ENCODE measurements around the gene GAL. TPM values are rescaled to one million over a fixed set of nuclear protein-coding genes. Genes with fewer than 3 reads are reported as not detected.

Gene GAL
- total and polyA plus RNA-seq, 2 of the 13 experiments (the other 11 are each of a cell fraction or from before 2014, with no cell fraction given), result not detected

- no peak for TF ChIP-seq NFE2L2 (IDR thresholded peaks at IDR 0.05; ENCODE audit: low read length)
- no peak for TF ChIP-seq CEBPG (CRISPR knock-in tag; IDR thresholded peaks at IDR 0.05)
- TF ChIP-seq MBNL3 (CRISPR knock-in tag; conservative IDR thresholded peaks at IDR 0.05), result no peak
- no peak for TF ChIP-seq ZNF672 (CRISPR knock-in tag; IDR thresholded peaks at IDR 0.05)
- TF ChIP-seq RFX5 (IDR thresholded peaks at IDR 0.05; ENCODE audit: low read depth, low read length), result no peak
- no peak for TF ChIP-seq GRHL1 (CRISPR knock-in tag; conservative IDR thresholded peaks at IDR 0.05)
- no peak for TF ChIP-seq TBL1XR1 (IDR thresholded peaks at IDR 0.05; ENCODE audit: borderline replicate concordance, low read length, partially characterized antibody)
- no peak for TF ChIP-seq MIXL1 (CRISPR knock-in tag; IDR thresholded peaks at IDR 0.05)
- TF ChIP-seq ZNF530 (CRISPR knock-in tag; IDR thresholded peaks at IDR 0.05; ENCODE audit: low read depth), result no peak
- TF ChIP-seq SMAD3 (CRISPR knock-in tag; IDR thresholded peaks at IDR 0.05), result no peak
- TF ChIP-seq ZSCAN12 (CRISPR knock-in tag; IDR thresholded peaks at IDR 0.05), result no peak
- no peak for TF ChIP-seq MYC (CRISPR knock-in tag; IDR thresholded peaks at IDR 0.05; ENCODE audit: borderline replicate concordance)
Measured at GRCh38 chr11:68670208-68670992, 13.9 kb upstream of the GAL start (continued).

- no TSS peak for BruUV-seq (replicated peaks)
- H3K36me3 ChIP-seq (replicated peaks in 1 of 2; ENCODE audit: control insufficient read depth in 1 of 2, insufficient read depth in 2 of 2, low read length in 2 of 2), result no peaks in the 10 kb centered on the region
- no peak for ATAC-seq
- no peak overlapping the region for H3K9ac ChIP-seq (ENCODE audit: insufficient read depth, low read depth, low read length)
- no peak for FAIRE-seq
- H3K79me2 ChIP-seq (ENCODE audit: insufficient read depth, low read length), result no peaks in the 10 kb centered on the region
- H3K4me2 ChIP-seq (ENCODE audit: low read depth, low read length), result no peak overlapping the region
- H3K4me1 ChIP-seq (ENCODE audit: insufficient read depth, low read length), result no peaks in the 10 kb centered on the region
- no peak for DNase-seq (ENCODE audit: low spot score)
- intact Hi-C loops (cut with micrococcal nuclease; ENCODE audit: unreplicated experiment), result no loop called here
- 34% methylated on average over 6 of the region's 6 CpGs for WGBS (ENCODE audit: low lambda C conversion rate)
- no peak overlapping the region for H2AFZ ChIP-seq (ENCODE audit: low read length)
- H3K27ac ChIP-seq (ENCODE audit: extremely low read length, insufficient read depth, low read length), result no peak overlapping the region
- ChIA-PET CTCF (ENCODE audit: low intra/inter-chr PET ratio, low total read pairs) (no interaction called here), POLR2A (no interaction called here)
- in situ Hi-C loops (cut with HindIII; ENCODE audit: extremely low pct_ligation_motif_present, low pct_unique_long_range_greater_than_20kb), result no loop called here
- H4K20me1 ChIP-seq (ENCODE audit: insufficient read depth, low read length), result no peaks in the 10 kb centered on the region
- H3K4me3 ChIP-seq (replicated peaks in 1 of 3; ENCODE audit: insufficient read depth in 1 of 3, low read depth in 2 of 3, low read length in 3 of 3), result no peak overlapping the region
- peaks cover 1 to 20% of the 10 kb centered on the region in 2 experiments; a peak in 4 of 5 replicates for H3K27me3 ChIP-seq (ENCODE audit: control insufficient read depth in 1 of 2, insufficient read depth in 2 of 2, low read length in 2 of 2)
- no peaks in the 10 kb centered on the region for H3K9me3 ChIP-seq (ENCODE audit: low read length)
- TF ChIP-seq ZNF383 (CRISPR knock-in tag; IDR thresholded peaks at IDR 0.05; ENCODE audit: borderline replicate concordance) (no peak), MNT (IDR thresholded peaks at IDR 0.05) (no peak), DMAP1 (CRISPR knock-in tag; IDR thresholded peaks at IDR 0.05) (no peak), ZNF577 (CRISPR knock-in tag; IDR thresholded peaks at IDR 0.05; ENCODE audit: borderline replicate concordance, low read depth) (no peak), PAXIP1 (CRISPR knock-in tag; conservative IDR thresholded peaks at IDR 0.05) (no peak)
Measured at GRCh38 chr11:68673306-68673945, 10.9 kb upstream of the GAL start.
